HepG2 (cell line): ENCODE results near the gene F7. TPM values are rescaled to one million over a fixed set of nuclear protein-coding genes. Genes with fewer than 3 reads are reported as not detected.

ENCODE experiments used
- AGO1 ChIP-seq: fragments of 200-400 bp; formaldehyde crosslinking; IDR thresholded peaks from 2 replicates; pipeline ENCODE4 v1.6.1; 2017; ENCODE audit warnings: mild to moderate bottlenecking, low read depth, low read length, moderate library complexity; ENCODE audit not compliant: poor library complexity, severe bottlenecking
- HDAC2 ChIP-seq: sonication (generic); formaldehyde crosslinking; IDR thresholded peaks from 2 replicates; pipeline ENCODE4 v1.4.0; 2020; ENCODE audit warnings: missing genetic modification reagents
- HMG20A ChIP-seq: IDR thresholded peaks from 2 replicates; pipeline ENCODE4 v1.6.1; 2016; ENCODE audit warnings: borderline replicate concordance
- HMGA1 ChIP-seq: sonication (generic); formaldehyde crosslinking; conservative IDR thresholded peaks from 2 replicates; pipeline ENCODE4 v1.4.0; 2020; ENCODE audit warnings: missing genetic modification reagents
- MTA3 ChIP-seq: sonication (generic); formaldehyde crosslinking; IDR thresholded peaks from 2 replicates; pipeline ENCODE4 v1.4.0; 2020; ENCODE audit warnings: missing genetic modification reagents
- MYNN ChIP-seq: sonication (generic); formaldehyde crosslinking; IDR thresholded peaks from 2 replicates; pipeline ENCODE4 v1.4.0; 2020; ENCODE audit warnings: mild to moderate bottlenecking, low read depth, missing genetic modification reagents
- RFX1 ChIP-seq: fragments of 450-650 bp; IDR thresholded peaks from 2 replicates; pipeline ENCODE4 v1.6.1; 2017
- TAF1 ChIP-seq: sonication (generic); formaldehyde crosslinking; IDR thresholded peaks from 2 replicates; pipeline ENCODE4 v1.4.0; 2020; ENCODE audit warnings: missing genetic modification reagents
- YY1 ChIP-seq: IDR thresholded peaks from 2 replicates; pipeline ENCODE4 v1.6.1; 2011; ENCODE audit warnings: low read length, low read depth, moderate library complexity, mild to moderate bottlenecking; ENCODE audit not compliant: insufficient read depth, insufficient replicate concordance
- ZBTB38 ChIP-seq: sonication (generic); formaldehyde crosslinking; IDR thresholded peaks from 2 replicates; pipeline ENCODE4 v1.5.1; 2020; ENCODE audit warnings: mild to moderate bottlenecking, missing genetic modification reagents
- ZFP37 ChIP-seq: sonication (generic); formaldehyde crosslinking; IDR thresholded peaks from 2 replicates; pipeline ENCODE4 v1.4.0; 2020; ENCODE audit warnings: missing genetic modification reagents, borderline replicate concordance
- ZFP62 ChIP-seq: sonication (generic); formaldehyde crosslinking; IDR thresholded peaks from 2 replicates; pipeline ENCODE4 v1.4.0; 2020; ENCODE audit warnings: missing genetic modification reagents
- ZNF10 ChIP-seq: sonication (generic); formaldehyde crosslinking; IDR thresholded peaks from 2 replicates; pipeline ENCODE4 v1.4.0; 2020; ENCODE audit warnings: mild to moderate bottlenecking, low read depth, missing genetic modification reagents, borderline replicate concordance
- ZNF317 ChIP-seq: sonication (generic); formaldehyde crosslinking; IDR thresholded peaks from 2 replicates; pipeline ENCODE4 v1.5.0; 2020; ENCODE audit warnings: mild to moderate bottlenecking, missing genetic modification reagents
- ZNF34 ChIP-seq: sonication (generic); formaldehyde crosslinking; IDR thresholded peaks from 2 replicates; pipeline ENCODE4 v1.4.0; 2020; ENCODE audit warnings: mild to moderate bottlenecking, missing genetic modification reagents, borderline replicate concordance
- ZNF510 ChIP-seq: sonication (generic); formaldehyde crosslinking; IDR thresholded peaks from 2 replicates; pipeline ENCODE4 v1.4.0; 2020; ENCODE audit warnings: low read depth, mild to moderate bottlenecking, missing genetic modification reagents
- ZNF598 ChIP-seq: sonication (generic); formaldehyde crosslinking; IDR thresholded peaks from 2 replicates; pipeline ENCODE4 v1.5.1; 2020; ENCODE audit warnings: mild to moderate bottlenecking, missing genetic modification reagents, borderline replicate concordance
- ZNF83 ChIP-seq: sonication (generic); formaldehyde crosslinking; IDR thresholded peaks from 2 replicates; pipeline ENCODE4 v1.4.0; 2020; ENCODE audit warnings: missing genetic modification reagents, mild to moderate bottlenecking, borderline replicate concordance
- polyA plus RNA-seq, 8 experiments: library from polyadenylated mRNA; depleted of rRNA in 3 of 8; stranded (reverse) in 7 of 8; unstranded in 1 of 8; fragments of >200 nt; fragmentation: Illumina TruSeq in 4 of 8; extraction: Trizol in 4 of 8; gene quantifications; 2 replicates each; pipeline versions ENCODE4 v1.2.1 to v1.2.3, GENCODE V29; 2011 to 2016; ENCODE audit warnings: low read depth in 4 of 8, missing spikeins in 1 of 8, mixed read lengths in 1 of 8; ENCODE audit not compliant: insufficient read depth in 1 of 8
- total RNA-seq, 5 experiments: library from RNA; depleted of rRNA; stranded (reverse); fragments of >200 nt; fragmentation: Illumina TruSeq; extraction: Trizol; gene quantifications; 2 replicates each; pipeline ENCODE4 v1.2.3, GENCODE V29; 2016; ENCODE audit warnings: low read depth in 1 of 5
- TF ChIP-seq, protein P1 (sequence below): sonication (generic); formaldehyde crosslinking; IDR thresholded peaks from 2 replicates; pipeline ENCODE4 v1.4.0; 2020; ENCODE audit warnings: missing genetic modification reagents, mild to moderate bottlenecking, borderline replicate concordance
- TF ChIP-seq, protein P2 (sequence below): sonication (generic); formaldehyde crosslinking; IDR thresholded peaks from 2 replicates; pipeline ENCODE4 v1.4.0; 2020; ENCODE audit warnings: missing genetic modification reagents
- TF ChIP-seq, protein P3 (sequence below): sonication (generic); formaldehyde crosslinking; IDR thresholded peaks from 2 replicates; pipeline ENCODE4 v1.8.1; 2023; ENCODE audit warnings: missing genetic modification reagents, inconsistent platforms, borderline replicate concordance
- TF ChIP-seq, protein P4 (sequence below): sonication (generic); formaldehyde crosslinking; IDR thresholded peaks from 2 replicates; pipeline ENCODE4 v1.5.1; 2020; ENCODE audit warnings: missing genetic modification reagents, mild to moderate bottlenecking, borderline replicate concordance

Gene F7
- total and polyA plus RNA-seq, 2 of the 13 experiments (the other 11 are each of a cell fraction or from before 2014, with no cell fraction given), result 12.6 to 26.5 TPM

DNA sequence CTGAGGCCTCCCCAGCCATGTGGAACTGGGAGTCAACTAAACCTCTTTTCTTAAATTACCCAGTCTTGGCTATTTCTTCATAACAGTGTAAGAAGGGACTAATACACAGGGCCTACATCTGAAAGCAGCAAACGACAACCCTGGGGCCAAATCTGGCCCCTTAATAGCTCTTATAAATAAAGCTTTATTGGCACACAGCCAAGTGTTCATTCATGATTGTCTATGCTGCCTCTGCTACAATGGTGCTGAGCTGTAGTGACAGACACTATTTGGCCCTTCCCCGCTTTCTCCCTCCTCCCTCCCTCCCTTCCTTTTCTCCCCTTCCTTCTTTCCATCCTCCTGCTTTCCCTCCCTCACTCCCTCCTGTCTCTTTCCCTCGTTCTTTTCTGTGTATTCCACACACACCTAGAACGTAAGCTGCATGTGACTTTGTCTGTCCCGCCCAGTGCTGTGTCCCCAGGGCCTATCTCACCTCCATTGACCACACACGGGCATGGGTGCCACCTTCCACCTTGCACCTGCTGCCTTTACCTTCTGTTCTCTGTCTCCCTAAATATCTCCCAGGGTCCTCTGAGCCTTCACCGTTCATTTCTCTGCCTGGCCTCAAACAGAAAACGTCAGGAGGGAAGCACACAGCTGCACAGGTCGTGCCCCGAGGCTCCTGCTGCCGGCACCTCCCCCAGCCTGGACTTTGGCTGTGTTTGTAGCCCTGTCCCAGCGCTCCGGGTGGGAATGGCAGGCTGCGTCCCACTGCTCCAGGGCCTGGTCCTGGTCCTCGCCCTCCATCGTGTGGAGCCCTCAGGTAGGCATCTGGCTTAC lies 52.5 kb downstream of the F7 start, which contains the start of gene PROZ (continued):
- TF ChIP-seq ZNF510 (CRISPR knock-in tag) (no peak), YY1 (peak; percentile 69), ZFP37 (no peak), ZNF598 (CRISPR knock-in tag) (peak; percentile 82; the same call in 1 of the 2 replicates), MYNN (CRISPR knock-in tag) (no peak), ZNF317 (CRISPR knock-in tag) (0 out of 2 replicates have a peak, but pooled peaks have one; percentile 38), ZNF10 (CRISPR knock-in tag) (no peak), ZFP62 (CRISPR knock-in tag) (no peak), TAF1 (CRISPR knock-in tag) (peak; percentile 39; the same call in 1 of the 2 replicates), ZNF34 (CRISPR knock-in tag) (no peak), HDAC2 (CRISPR knock-in tag) (peak; percentile 63; the same call in 1 of the 2 replicates), HMGA1 (no peak), RFX1 (no peak), AGO1 (no peak), MTA3 (CRISPR knock-in tag) (no peak), ZBTB38 (peak; percentile 87), ZNF83 (CRISPR knock-in tag) (peak; percentile 58; the same call in 1 of the 2 replicates), HMG20A (CRISPR knock-in tag) (no peak)
- TF ChIP-seq, protein P1, sequence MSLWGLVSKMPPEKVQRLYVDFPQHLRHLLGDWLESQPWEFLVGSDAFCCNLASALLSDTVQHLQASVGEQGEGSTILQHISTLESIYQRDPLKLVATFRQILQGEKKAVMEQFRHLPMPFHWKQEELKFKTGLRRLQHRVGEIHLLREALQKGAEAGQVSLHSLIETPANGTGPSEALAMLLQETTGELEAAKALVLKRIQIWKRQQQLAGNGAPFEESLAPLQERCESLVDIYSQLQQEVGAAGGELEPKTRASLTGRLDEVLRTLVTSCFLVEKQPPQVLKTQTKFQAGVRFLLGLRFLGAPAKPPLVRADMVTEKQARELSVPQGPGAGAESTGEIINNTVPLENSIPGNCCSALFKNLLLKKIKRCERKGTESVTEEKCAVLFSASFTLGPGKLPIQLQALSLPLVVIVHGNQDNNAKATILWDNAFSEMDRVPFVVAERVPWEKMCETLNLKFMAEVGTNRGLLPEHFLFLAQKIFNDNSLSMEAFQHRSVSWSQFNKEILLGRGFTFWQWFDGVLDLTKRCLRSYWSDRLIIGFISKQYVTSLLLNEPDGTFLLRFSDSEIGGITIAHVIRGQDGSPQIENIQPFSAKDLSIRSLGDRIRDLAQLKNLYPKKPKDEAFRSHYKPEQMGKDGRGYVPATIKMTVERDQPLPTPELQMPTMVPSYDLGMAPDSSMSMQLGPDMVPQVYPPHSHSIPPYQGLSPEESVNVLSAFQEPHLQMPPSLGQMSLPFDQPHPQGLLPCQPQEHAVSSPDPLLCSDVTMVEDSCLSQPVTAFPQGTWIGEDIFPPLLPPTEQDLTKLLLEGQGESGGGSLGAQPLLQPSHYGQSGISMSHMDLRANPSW, result no peak
- TF ChIP-seq, protein P2, sequence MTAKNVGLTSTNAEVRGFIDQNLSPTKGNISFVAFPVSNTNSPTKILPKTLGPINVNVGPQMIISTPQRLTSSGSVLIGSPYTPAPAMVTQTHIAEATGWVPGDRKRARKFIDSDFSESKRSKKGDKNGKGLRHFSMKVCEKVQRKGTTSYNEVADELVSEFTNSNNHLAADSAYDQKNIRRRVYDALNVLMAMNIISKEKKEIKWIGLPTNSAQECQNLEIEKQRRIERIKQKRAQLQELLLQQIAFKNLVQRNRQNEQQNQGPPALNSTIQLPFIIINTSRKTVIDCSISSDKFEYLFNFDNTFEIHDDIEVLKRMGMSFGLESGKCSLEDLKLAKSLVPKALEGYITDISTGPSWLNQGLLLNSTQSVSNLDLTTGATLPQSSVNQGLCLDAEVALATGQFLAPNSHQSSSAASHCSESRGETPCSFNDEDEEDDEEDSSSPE (CRISPR knock-in tag), result peak; percentile 76
- TF ChIP-seq, protein P3, sequence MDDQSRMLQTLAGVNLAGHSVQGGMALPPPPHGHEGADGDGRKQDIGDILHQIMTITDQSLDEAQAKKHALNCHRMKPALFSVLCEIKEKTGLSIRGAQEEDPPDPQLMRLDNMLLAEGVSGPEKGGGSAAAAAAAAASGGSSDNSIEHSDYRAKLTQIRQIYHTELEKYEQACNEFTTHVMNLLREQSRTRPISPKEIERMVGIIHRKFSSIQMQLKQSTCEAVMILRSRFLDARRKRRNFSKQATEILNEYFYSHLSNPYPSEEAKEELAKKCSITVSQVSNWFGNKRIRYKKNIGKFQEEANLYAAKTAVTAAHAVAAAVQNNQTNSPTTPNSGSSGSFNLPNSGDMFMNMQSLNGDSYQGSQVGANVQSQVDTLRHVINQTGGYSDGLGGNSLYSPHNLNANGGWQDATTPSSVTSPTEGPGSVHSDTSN, result no peak
- TF ChIP-seq, protein P4, sequence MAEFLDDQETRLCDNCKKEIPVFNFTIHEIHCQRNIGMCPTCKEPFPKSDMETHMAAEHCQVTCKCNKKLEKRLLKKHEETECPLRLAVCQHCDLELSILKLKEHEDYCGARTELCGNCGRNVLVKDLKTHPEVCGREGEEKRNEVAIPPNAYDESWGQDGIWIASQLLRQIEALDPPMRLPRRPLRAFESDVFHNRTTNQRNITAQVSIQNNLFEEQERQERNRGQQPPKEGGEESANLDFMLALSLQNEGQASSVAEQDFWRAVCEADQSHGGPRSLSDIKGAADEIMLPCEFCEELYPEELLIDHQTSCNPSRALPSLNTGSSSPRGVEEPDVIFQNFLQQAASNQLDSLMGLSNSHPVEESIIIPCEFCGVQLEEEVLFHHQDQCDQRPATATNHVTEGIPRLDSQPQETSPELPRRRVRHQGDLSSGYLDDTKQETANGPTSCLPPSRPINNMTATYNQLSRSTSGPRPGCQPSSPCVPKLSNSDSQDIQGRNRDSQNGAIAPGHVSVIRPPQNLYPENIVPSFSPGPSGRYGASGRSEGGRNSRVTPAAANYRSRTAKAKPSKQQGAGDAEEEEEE, result no peak
